ENCODE results near the gene BEND7.
"Not testable (repeated sequence)": the region's sequence is repeated elsewhere in the genome, so short reads cannot be mapped to it uniquely, and the experiment has no call there.

Gene BEND7

DNA sequence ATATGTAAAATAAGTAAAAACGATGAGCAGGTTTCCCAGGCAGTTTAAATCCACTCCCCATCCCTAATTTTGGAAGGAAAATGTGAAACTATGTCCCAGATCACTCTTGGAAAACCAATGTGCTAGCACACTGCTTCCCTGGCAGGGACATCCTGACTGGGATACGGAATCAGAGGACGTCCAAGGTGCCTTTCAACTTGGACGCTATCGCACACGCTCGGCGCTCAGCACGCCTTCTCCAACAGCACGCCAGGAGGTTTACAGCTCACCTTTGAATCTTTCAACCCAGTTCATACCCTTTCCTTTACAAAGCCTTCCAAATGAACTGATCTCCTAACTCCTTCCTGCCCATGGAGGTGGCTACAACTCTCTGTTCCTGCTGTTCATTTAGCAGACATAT lies 47.1 kb downstream of the BEND7 start:
- no peak for DNase-seq (ENCODE audit: low read depth)

DNA sequence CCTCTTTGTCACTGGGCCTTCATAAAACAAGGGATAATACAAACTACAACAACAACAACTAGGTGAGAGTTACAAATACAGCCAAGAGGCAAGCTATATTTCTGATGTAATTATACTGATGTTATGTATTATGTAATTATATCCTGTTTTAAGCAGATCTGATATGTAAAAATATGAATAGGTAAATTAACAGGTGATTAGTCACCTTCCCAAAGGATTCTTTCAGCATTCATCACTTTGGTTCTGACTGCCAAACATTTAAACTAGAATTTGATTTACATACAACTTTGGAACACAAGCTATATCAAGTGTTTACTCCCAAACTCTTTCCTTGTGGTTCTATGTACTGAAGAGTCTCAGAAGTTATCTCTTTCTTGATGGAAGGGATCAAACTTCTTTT lies 53.7 kb downstream of the BEND7 start:
- DNase-seq (ENCODE audit: low read depth), result no peak

DNA sequence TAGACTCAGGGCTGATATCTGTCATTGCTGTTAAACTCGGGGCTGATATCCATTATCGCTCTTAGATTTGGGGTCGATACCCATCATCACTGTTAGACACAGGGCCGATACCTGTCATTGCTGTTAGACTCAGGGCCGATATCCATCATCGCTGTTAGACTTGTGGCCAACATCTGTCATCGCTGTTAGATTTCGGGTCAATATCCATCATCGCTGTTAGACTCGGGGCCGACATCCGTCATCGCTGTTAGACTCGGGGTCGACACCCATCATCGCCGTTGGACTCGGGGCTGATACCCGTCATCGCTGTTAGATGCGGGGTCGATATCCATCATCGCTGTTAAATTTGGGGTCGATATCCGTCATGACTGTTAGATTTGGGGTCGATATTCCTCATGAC lies 54.8 kb downstream of the BEND7 start:
- DNase-seq (ENCODE audit: low read depth), result no peak

DNA sequence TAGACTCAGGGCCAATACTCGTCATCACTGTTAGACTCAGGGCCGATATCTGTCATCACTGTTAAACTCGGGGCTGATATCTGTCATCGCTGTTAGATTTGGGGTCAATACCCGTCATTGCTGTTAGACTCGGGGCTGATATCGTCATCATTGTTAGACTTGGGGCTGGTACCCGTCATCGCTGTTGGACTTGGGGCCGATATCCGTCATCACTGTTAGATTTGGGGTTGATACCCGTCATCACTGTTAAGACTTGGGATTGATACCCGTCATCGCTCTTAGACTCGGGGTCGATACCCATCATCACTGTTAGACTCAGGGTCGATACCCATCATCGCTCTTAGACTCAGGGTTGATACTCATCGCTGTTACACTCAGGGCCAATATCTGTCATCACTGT lies 56.5 kb downstream of the BEND7 start:
- no peak for DNase-seq (ENCODE audit: low read depth)

DNA sequence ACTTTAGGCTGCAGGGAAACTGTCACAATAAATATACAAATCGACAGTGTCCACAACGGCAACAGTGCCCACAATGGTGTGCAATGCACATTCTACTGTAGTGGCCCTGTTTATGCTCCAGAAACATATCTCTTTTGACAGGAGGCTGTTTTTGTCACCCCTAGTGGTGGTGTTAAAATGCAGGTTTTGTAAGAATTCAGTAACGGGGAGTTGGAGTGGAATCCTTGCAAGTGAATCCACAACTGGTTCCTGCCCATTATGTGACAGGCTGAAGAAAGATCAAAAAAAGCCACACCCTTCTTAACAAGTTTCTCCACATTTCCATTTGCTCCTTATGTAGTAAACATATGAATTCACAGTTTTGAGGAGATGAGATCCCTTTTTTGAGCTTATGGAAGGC lies 58.5 kb downstream of the BEND7 start:
- no peak for DNase-seq (ENCODE audit: low read depth)

DNA sequence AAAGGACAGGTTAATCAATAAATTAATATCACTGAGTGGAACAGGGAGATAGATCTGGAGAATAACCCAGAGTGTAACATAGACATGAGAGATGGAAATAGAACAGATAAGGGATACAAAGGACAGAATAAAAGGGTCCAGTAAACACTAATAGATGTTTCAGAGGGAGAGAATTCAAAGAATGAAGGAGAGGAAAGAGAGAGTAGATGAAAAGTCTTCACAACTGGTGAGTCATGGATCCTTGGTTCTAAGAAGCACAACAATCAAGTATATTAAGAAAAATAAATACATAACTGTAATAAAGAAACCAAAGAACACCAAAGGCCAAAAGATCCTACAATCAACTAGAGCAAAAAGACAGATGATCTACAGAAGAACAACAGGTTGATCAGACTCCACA lies 66.3 kb downstream of the BEND7 start:
- DNase-seq (ENCODE audit: low read depth), result no peak

DNA sequence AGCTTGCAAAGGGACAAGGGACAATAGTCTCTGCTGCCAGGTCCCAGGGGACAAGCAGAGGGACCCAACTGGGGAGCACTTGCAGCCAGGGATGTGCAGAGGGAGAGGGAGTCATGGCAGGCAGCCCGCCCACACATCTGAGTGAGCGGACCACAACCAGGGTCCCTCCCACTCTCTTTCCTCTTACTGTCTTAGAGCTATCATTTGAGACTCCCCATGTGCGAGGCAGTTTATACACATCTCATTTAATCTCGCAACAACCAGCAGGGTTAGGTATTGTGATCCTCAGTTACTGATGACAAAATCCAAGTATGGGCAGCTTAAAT lies 70.2 kb downstream of the BEND7 start:
- DNase-seq (ENCODE audit: low read depth), result no peak

DNA sequence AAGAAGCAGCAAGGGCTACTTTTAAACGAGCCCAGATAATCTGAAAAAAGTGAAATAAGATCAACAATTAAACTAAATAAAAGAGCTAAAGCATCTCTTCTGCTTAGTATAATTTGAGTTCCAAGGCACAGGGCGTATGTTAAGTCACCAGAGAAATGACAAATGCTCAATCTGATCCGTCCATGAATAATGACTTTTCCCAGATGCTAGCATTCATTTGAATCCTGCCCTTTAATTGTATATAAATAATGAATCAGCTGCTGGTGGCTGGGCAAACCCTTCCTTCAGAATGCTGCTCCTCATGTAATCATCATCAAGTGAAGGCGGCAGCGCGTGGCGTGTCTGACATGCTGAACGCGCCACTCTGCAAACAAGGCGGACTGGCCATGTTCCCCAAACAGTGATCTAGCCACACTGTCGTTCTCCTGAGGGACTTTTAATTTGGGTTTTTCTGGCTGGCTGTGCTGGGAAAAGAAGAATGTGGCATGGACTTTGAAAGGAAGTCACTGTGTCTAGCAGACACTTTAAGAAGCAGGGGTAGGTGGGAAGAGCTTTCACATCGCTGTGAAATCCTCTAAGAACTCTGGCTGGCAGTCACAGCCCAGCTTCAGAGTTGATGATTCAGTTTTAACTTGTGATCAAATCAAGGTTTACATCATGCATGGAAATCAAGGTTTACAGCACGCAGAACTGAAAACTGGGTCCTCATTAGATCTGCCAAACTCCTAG lies 70.7 kb downstream of the BEND7 start:
- no peak for DNase-seq (ENCODE audit: low read depth)

DNA sequence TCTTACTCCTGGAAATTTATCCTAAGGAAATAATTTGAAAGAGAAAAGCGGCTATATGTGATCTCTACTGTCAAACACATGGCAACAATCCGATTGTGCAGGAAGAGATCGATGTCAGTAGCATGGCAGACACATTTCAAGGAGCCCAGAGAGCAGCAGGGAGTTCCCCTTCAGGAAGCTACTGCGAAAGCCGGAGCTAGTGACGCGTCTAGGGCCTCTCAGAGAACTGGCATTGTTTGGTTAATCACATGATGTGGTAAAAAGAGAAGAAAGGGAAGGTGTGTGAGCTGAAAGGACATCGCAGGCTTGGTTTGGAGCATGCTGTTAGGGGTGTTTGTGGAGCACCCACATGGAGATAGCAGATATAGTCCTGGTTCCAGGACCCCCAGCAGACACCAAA lies 74.9 kb downstream of the BEND7 start:
- DNase-seq (ENCODE audit: low read depth), result no peak

DNA sequence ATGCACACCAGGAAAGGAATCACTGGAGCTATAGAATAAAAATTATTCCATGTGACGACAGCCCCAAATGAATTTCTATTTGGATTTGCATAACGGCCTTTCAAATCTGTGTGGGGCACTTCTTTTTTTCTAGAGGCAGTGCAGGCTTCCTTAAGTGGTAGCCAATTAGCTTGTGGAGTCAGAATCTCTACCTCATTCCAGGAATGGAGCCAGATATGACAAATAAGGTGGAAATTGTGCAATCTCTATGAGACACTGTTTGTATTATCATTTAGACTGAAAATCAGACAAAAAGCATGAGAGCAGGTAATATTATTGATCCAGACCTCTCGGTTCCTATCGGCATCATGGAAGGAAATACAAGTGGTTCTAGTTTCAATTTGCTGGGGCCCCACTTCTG lies 78.7 kb downstream of the BEND7 start:
- no peak for DNase-seq (ENCODE audit: low read depth)

DNA sequence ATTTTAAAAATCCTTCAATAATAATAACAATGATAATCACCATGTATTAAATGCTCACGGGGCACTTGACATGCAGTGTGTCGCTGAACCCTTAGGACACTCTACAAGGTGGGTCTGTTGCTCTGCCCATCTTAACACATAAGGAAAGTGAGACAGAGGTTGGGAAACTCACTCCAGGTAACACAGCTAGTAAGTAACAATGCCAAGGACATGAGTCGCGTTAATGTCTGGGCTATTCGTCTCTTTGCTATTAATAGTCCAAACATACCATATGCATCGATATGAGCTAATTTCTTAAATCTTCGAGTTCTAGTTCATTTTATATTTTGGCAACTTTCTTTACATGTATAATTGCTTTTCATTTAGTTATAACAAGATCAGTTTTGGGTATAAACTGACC lies 79.5 kb downstream of the BEND7 start:
- DNase-seq (ENCODE audit: low read depth), result no peak

DNA sequence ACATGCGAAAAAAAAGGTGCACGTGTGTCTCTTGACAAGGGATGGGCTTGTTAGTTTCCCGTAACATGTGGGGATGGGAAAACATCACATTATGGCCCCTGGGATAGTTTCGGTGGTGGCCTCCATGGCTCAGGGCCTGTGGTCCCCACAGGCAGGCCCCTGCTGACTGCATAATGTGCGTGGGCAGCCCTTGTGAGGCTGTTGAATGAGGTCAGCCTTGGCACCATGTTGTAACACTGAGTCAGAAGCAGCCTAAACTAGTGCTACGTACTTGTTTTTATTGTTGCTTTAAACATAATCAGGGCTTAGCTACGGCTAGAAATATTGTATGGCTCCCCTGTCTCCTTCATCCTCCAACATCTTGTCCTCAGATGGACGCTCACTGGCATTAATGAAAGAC lies 80.6 kb downstream of the BEND7 start:
- DNase-seq (ENCODE audit: low read depth), result no peak

DNA sequence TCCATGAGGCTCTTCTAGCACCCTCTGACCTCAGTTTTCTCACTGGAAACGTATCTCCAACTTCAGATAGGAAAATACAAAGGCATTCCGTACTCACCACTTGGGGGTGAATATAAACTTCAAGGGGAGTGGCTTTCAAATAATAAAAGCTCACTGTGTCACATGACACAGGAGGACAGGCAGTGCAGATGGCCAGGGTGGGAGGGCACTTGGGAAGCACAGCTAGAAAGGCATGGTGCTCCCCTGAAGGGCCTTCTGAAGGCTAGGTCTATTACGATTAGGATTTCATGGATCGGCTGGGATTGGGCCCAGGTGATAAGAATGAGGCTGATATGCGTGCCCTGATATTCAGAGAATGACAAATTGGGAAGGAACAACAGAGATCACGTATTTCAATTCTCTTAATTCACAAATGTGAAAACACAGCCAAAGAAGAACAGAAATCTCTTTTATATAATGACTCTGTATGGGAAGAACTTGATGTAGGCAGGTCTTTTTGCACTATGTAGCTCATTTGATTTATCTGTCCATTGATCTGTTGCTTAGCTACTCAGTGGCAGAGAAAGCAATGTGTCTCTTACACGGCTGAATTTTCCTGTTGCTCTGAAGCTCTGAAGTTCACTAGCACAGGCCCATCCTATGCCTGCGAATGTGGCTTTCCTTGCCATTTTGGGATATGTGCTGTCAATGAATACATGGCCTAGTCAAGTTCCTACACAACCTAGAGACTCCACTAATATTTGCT lies 83.0 kb downstream of the BEND7 start:
- DNase-seq (ENCODE audit: low read depth), result no peak

DNA sequence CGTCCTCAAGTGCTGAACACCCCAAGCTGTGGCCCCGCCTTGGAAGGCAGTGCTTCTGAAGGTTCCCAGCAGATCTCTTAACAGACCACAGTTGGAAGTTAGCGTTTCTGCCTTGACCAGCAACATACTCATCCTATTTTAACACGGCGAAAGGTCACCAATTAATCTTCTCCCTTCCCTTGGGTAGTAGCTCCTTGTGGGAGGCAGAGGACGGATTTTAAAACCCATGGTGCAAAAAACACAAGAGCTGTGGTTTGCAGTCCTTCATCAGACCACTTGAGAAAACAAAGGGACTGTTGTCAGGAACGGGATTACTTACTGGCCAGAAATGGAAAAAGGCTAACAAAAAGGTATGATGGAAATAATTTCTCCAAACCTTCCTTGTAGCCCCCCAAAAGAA lies 87.3 kb downstream of the BEND7 start:
- no peak for DNase-seq (ENCODE audit: low read depth)

DNA sequence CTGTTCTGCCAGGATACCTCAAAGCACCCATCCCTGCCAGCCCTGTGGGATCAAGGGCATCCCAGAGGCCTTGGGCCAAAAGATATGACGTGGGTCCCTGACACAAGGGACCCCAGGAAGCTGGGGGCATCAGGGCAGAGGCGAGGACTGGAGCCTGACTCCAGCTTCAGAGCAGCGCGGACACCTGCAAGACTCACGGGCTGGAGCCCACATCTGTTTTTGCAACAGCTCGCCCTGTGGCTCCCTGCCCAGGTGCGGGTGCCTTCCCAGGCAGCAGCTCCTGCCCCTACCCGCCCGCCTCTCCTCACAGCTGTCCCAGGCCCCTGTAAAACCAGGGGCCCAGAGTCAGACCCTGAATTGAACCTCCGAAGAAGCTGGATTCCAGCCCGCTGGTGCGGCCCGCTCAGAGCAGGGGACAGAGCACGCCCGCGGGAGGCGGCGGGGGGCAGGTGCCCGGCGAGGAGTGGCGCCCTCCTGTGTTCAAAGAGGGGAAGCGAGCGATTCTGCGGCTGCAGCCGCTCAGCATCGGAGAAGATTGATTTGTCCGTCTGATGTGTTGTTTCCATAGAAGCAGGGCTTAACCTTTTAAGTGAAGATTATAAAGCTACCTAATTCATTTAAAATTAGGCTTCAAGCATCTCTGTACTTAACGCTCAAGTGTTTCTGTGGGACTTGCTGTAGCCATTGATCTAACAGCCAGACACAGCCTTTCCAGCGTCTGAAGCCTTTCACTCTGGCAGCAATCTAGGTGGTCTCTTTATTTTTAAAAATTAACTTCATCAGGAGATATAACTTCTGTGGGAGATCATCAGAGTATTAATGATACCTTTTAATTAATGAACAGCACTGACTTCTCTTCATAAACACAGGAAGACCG lies 88.4 kb downstream of the BEND7 start:
- peak; percentile 59 for DNase-seq (ENCODE audit: low read depth)

DNA sequence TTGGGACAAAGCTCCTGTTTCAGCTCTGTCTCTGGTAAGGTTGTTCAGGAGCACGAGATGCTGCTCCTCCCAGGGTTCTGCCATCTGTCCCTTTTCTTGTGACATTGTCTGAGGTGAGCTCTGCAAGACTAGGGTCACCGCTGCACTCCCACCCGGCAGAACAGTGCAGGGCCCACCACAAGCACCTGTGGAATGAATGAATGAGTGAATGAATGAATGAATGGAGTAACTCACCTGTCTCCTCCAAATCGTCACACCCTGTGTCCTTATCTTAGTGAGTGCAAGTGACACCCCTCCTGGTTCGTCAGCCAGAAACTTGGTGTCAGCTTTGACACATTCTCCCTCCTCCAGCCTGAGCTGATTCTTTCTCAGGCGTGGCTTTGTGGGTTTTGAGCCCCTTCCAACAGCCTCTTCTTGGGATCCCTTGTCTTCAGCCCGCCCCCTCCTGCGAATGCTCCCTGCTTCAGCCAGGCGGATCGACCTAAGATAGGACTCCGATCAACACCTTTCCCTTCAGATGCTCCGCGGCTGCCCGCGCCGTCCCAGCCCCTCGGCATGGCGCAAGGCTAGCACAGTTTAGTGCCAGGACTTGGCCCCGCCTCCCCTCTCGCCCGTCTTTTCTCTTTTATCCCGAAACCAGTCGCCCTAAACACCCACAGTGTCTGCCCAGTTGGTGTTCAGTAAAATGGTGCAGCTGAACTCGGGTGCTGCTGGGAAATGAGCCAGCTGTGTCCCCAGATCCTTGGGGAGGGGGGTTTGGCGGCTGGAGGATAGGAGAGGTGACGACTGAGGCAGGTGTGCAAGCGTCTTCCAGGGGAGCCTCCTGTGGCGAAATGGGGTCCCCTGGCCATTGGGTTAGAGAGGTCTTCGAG lies 89.3 kb downstream of the BEND7 start:
- no peak for DNase-seq (ENCODE audit: low read depth)

DNA sequence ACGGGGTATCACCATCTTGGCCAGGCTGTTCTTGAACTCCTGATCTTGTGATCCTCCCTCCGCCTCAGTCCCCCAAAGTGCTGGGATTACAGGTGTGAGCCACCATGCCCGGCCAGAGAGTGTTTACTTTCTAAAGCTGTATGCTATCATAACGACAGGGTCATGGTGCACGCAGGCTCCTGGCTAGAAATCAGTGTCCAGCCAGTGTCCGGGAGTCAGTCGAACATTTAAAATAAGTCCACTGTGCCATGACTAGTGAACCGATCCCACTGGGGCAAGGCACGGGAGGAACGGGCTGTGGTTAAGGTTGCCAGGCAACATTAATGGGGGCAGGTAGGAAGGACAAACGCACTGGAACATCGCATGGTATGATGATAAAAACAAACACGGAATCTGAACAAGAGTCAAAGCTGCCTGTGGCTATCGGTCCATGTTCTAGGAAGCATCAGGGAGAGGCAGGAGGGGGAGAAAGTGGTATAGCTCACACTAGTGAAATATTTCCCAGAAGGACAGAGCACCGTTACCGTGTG lies 91.7 kb downstream of the BEND7 start:
- no peak for DNase-seq (ENCODE audit: low read depth)

DNA sequence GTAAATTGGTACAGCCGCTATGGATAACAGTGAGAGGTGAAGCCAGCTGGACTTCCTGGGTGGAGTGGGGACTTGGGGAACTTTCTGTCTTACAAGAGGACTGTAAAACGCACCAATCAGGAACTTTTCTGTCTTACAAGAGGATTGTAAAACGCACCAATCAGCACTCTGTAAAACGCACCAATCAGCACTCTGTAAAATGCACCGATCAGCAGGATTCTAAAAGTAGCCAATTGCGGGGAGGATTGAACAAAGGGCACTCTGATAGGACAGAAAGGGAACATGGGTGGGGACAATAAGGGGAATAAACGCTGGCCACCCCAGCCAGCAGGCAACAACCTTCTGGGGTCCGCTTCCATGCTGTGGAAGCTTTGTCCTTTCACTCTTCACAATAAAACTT lies 100.9 kb downstream of the BEND7 start:
- not testable (repeated sequence) for DNase-seq (ENCODE audit: low read depth)

DNA sequence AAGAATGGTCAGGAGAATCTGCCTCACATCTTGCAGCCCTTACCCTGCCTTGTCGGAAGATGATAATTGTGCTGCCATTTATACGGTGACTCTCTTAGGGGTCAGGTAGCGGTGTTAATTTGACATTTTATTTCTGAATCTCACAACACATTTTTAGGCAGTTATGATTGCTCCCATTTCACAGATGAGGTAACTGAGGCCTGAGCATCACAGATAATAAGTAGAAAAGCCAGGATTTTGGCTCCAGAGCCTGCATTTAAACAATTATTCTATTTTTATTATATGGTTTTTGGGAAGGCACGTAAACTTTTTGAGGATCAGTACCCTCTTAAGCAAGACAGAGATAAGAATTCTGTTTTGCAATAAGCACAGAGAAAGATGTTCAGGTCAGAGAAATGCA lies 103.4 kb downstream of the BEND7 start:
- DNase-seq (ENCODE audit: low read depth), result no peak

DNA sequence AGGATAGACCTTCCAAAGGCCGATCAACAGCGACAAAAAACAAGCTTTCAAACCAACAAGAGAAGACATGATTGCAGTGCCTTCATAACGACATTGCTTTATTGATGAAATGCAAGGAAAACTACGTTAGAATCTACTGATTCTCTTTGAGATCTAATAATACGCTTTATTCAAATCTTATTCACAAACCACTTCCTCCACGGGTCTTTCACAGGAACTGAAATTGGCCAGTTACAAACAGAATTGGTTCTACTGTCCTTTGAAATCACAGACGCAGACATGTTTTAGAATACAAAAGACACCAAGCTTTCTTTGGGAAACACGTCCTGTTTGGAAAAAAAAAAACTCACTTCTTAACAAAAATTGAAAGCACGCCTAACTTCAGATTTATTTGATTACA lies 106.0 kb downstream of the BEND7 start:
- DNase-seq (ENCODE audit: low read depth), result no peak

DNA sequence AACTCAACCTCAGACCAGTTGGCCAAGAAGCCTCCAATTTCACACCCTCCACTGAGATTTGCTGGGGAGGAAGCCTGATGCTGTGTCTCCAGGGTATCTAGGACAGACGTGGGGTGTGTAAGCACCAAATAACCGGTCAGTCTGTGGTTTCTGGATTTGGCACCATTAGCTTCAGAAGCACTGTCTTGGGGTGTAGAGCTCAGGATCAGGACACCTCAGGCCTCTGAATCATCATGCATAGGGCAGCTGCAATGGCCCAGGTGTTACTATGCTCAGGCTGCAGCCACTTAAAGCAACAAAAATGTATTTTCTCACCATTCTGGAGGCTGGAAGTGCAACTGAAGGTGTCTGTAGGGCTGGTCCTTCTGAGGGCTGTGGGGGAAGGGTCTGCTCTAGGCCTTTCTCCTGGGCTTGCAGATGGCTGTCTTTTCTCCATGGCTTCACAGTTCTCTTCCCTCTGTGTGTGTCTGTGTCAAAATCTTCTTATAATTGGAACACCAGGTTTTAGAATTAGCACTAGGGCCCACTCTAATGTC lies 107.4 kb downstream of the BEND7 start:
- DNase-seq (ENCODE audit: low read depth), result no peak

All from activated T-cell treated with anti-CD3 and anti-CD28 coated beads for 48 hours (primary cell).